Cardiac fibroblast (primary cell): ENCODE measurements around the gene A4GALT.

Experiments used
- DNase-seq, 2 donors: peaks; one replicate each; pipeline versions ENCODE4 v3.0.0 to v3.0.0-alpha.2; 2010; ENCODE audit warnings: low read depth in 2 of 2
- H3K4me3 ChIP-seq, 2 donors: replicated peaks in 1 of 2; 1 replicate in 1 of 2; 2 replicates in 1 of 2; pipeline ENCODE4 v1.5.1; 2011; ENCODE audit warnings: low read depth in 2 of 2, low read length in 2 of 2, mild to moderate bottlenecking in 2 of 2, moderate library complexity in 1 of 2
- CTCF ChIP-seq: IDR thresholded peaks from one replicate; pipeline ENCODE4 v1.5.1; 2011; ENCODE audit warnings: low read depth, mild to moderate bottlenecking, low read length, inconsistent platforms

A4GALT gene

GRCh38 chr22:42688241-42689211, 32.1 kb downstream of the A4GALT start:
- no peak for TF ChIP-seq CTCF
- H3K4me3 ChIP-seq = no peak overlapping the region
- DNase-seq = peak; percentile 95 to 98

- H3K4me3 ChIP-seq = no peak overlapping the region
- TF ChIP-seq CTCF = no peak
- DNase-seq = no peak
Observed at GRCh38 chr22:42686756-42687491, 33.7 kb downstream of the A4GALT start.

- H3K4me3 ChIP-seq = no peak overlapping the region
- no peak for TF ChIP-seq CTCF
- peak in 1 of 2 donors; percentile 50 for DNase-seq
Observed at GRCh38 chr22:42685941-42686653, 34.6 kb downstream of the A4GALT start.

- no peak overlapping the region for H3K4me3 ChIP-seq
- no peak for TF ChIP-seq CTCF
- peak in 1 of 2 donors; percentile 53 for DNase-seq
Observed at GRCh38 chr22:42684462-42685195, 36.0 kb downstream of the A4GALT start.

- TF ChIP-seq CTCF = no peak
- DNase-seq = peak in 1 of 2 donors; percentile 78
- H3K4me3 ChIP-seq = no peak overlapping the region
Observed at GRCh38 chr22:42683578-42684283, 36.9 kb downstream of the A4GALT start.
